A549 (cell line): ENCODE results near the gene LPCAT1. TPM values are rescaled to one million over a fixed set of nuclear protein-coding genes. Genes with fewer than 3 reads are reported as not detected.

ENCODE experiments used
- ATAC-seq, 2 experiments: fragments of 200-7000 bp in 1 of 2; fragments of >200 bp in 1 of 2; cut with Nextera tagmentation in 1 of 2; cut with Tn5 transposase in 1 of 2; 3 replicates each; pipeline versions ENCODE4 v1.8.0 to v1.9.1; 2018 to 2020; ENCODE audit warnings: mild to moderate bottlenecking in 1 of 2, moderate library complexity in 1 of 2
- CTCF ChIA-PET: fragments of 300-600 bp; sonication (Branson Sonifier 250); formaldehyde crosslinking; extraction: SDS; loops from one replicate; lab custom pipeline; 2021; ENCODE audit warnings: antibody characterized with exemption, inconsistent platforms; lab: Yijun Ruan, JAX
- POLR2A ChIA-PET: fragments of 350-600 bp; formaldehyde crosslinking; extraction: SDS; loops from one replicate; lab custom pipeline; 2021; ENCODE audit warnings: antibody characterized with exemption, inconsistent platforms; lab: Yijun Ruan, JAX
- DNase-seq, 2 experiments: peaks; one replicate each; pipeline versions ENCODE4 v3.0.0 to v3.0.0-alpha.2; 2011 to 2016; ENCODE audit warnings: low read depth in 1 of 2, low spot score in 1 of 2
- FAIRE-seq: peaks from 2 replicates; lab custom pipeline; 2011; peaks lifted over from hg19 to GRCh38; lab: Jason Lieb, UNC
- H3K27ac ChIP-seq, 2 experiments: fragments of >200 bp; sonication (Bioruptor Twin); formaldehyde crosslinking; 3 replicates each; pipeline ENCODE4 v1.5.1; 2016 to 2017
- H3K4me1 ChIP-seq: fragments of >200 bp; sonication (Bioruptor Twin); formaldehyde crosslinking; 3 replicates; pipeline ENCODE4 v1.6.1; 2016
- H3K4me2 ChIP-seq: fragments of >200 bp; sonication (Bioruptor Twin); formaldehyde crosslinking; 3 replicates; pipeline ENCODE4 v1.6.1; 2016
- H3K4me3 ChIP-seq: fragments of >200 bp; sonication (Bioruptor Twin); formaldehyde crosslinking; 3 replicates; pipeline ENCODE4 v1.5.1; 2016
- H3K9me3 ChIP-seq: fragments of >200 bp; sonication (Bioruptor Twin); formaldehyde crosslinking; 3 replicates; pipeline ENCODE4 v1.6.1; 2016
- BHLHE40 ChIP-seq: IDR thresholded peaks from 2 replicates; pipeline ENCODE4 v1.6.1; 2012; ENCODE audit warnings: low read depth, low read length, inconsistent platforms
- CHD2 ChIP-seq: fragments of 150-350 bp; IDR thresholded peaks from 2 replicates; pipeline ENCODE4 v1.6.1; 2014; ENCODE audit warnings: low read length; ENCODE audit not compliant: partially characterized antibody
- EHMT2 ChIP-seq: fragments of 200-600 bp; sonication (generic); IDR thresholded peaks from 2 replicates; pipeline ENCODE4 v1.6.1; 2016; ENCODE audit warnings: antibody characterized with exemption, low read depth, mild to moderate bottlenecking, moderate library complexity
- FOXS1 ChIP-seq: fragments of 250-450 bp; sonication (Bioruptor Pico); IDR thresholded peaks from 2 replicates; pipeline ENCODE4 v1.5.0; 2020; ENCODE audit warnings: mild to moderate bottlenecking, moderate library complexity
- GATA3 ChIP-seq: IDR thresholded peaks from 2 replicates; pipeline ENCODE4 v1.6.1; 2012; ENCODE audit warnings: borderline replicate concordance
- JUNB ChIP-seq: fragments of >200 bp; sonication (Bioruptor Twin); formaldehyde crosslinking; IDR thresholded peaks from 2 replicates; pipeline ENCODE4 v1.6.1; 2016
- KDM1A ChIP-seq: fragments of 200-600 bp; sonication (generic); IDR thresholded peaks from 2 replicates; pipeline ENCODE4 v1.6.1; 2016; ENCODE audit warnings: low read depth, mild to moderate bottlenecking
- NFE2L2 ChIP-seq: fragments of 150-350 bp; conservative IDR thresholded peaks from 2 replicates; pipeline ENCODE4 v1.6.1; 2014; ENCODE audit warnings: low read length
- PHF8 ChIP-seq: fragments of 200-600 bp; sonication (generic); IDR thresholded peaks from 2 replicates; pipeline ENCODE4 v1.6.1; 2016; ENCODE audit warnings: low read depth, mild to moderate bottlenecking, antibody characterized with exemption, moderate library complexity, borderline replicate concordance
- RARB ChIP-seq: fragments of 250-450 bp; sonication (Bioruptor Pico); IDR thresholded peaks from 2 replicates; pipeline ENCODE4 v1.8.0; 2021; ENCODE audit warnings: mild to moderate bottlenecking, moderate library complexity
- RNF2 ChIP-seq: fragments of 200-600 bp; sonication (generic); IDR thresholded peaks from 2 replicates; pipeline ENCODE4 v1.6.1; 2016; ENCODE audit warnings: low read depth, mild to moderate bottlenecking, antibody characterized with exemption, moderate library complexity, borderline replicate concordance
- SMC3 ChIP-seq: fragments of >200 bp; sonication (Bioruptor Twin); formaldehyde crosslinking; IDR thresholded peaks from 3 replicates; pipeline ENCODE4 v1.6.1; 2018; ENCODE audit warnings: inconsistent platforms
- SREBF2 ChIP-seq: fragments of 450-650 bp; IDR thresholded peaks from 2 replicates; pipeline ENCODE4 v1.6.1; 2014; ENCODE audit warnings: mild to moderate bottlenecking, moderate library complexity
- ZC3H11A ChIP-seq: fragments of 450-650 bp; IDR thresholded peaks from 2 replicates; pipeline ENCODE4 v1.6.1; 2014; ENCODE audit warnings: antibody characterized with exemption, mild to moderate bottlenecking
- WGBS: methylation state at CpG from one replicate; pipeline ENCODE4 v1.1.6; 2017; ENCODE audit errors: missing lambda C conversion rate; 5-methylcytosine and 5-hydroxymethylcytosine counted together
- polyA plus RNA-seq, 4 experiments: library from polyadenylated mRNA; depleted of rRNA in 3 of 4; stranded (reverse); fragments of >200 nt; fragmentation: RNase III in 1 of 4; extraction: RNeasy Plus Mini Kit Qiagen cat#74134 plus additional on column Dnase treatment in 1 of 4; gene quantifications; 2 replicates in 3 of 4; 3 replicates in 1 of 4; pipeline ENCODE4 v1.2.3, GENCODE V29; 2011 to 2017
- TF ChIP-seq, protein P1 (sequence below): fragments of 250-450 bp; sonication (Bioruptor Pico); IDR thresholded peaks from 2 replicates; pipeline ENCODE4 v1.5.0; 2020; ENCODE audit warnings: low read depth, mild to moderate bottlenecking, moderate library complexity
- TF ChIP-seq, protein P2 (sequence below): IDR thresholded peaks from 2 replicates; pipeline ENCODE4 v1.6.1; 2012
- TF ChIP-seq, protein P3 (sequence below): IDR thresholded peaks from 2 replicates; pipeline ENCODE4 v1.6.1; 2012
- TF ChIP-seq, protein P4 (sequence below): fragments of 200-600 bp; sonication (generic); IDR thresholded peaks from 2 replicates; pipeline ENCODE4 v1.6.1; 2016; ENCODE audit warnings: antibody characterized with exemption, mild to moderate bottlenecking, moderate library complexity
- TF ChIP-seq, protein P5 (sequence below): IDR thresholded peaks from 2 replicates; pipeline ENCODE4 v1.6.1; 2012; ENCODE audit warnings: low read depth, borderline replicate concordance

The LPCAT1 gene
- polyA plus RNA-seq, 2 of the 4 experiments (the other 2 are of a cell fraction), result 22.9 to 74.9 TPM

DNA sequence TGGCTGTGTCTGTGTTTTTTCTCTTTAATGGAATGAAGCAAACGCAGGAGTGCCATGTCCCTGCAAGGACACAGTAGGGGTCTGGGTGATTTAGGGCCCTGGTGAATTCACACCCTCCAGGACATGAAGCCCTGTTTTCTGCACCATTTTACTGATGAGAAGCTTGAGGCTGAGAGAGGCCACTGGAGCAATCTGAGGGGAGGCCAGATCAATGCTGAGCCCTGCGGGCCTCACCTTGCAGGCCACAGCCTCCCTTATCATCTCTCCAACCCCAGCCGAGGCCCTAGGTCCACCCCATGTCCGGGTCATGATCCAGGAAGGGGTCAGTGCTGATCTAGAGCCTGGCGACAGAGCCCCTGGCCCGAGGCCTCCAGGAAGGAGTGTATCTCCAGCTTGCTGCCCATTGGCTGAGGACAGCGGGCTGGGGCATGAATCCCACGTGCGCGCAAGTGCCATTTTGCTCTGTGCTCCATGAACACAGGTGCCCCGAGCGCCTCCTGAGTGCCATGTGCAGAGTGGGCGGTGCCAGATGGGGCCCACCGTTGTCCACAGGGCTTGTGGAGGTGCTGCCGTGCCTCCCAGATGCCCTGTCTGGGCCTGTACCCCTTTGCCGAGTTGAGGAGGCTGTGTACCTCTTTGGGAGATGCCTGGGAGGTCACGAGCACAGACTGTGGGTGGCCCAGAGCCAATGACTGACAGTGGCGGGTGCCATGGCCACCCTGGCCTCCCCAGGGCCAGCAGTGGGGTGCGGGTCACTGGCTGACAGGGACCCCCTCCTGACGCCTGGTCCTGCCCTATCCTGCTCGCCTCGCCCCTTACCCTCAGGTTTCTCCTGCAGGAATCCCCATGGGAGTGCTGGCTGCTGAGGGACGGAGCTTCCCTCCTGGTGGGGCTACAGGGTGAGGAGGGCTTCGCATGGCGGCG is 32.3 kb upstream of the LPCAT1 start:
- ChIA-PET POLR2A (interaction anchor here (0.8 to 2.2 kb wide), 5 partner anchors 12 to 44 kb away, joined by 4 to 13 read pairs (median 7); partner anchors contain the start of gene LPCAT1), CTCF (interaction anchor here (0.9 to 1.9 kb wide), 7 partner anchors 11 to 76 kb away, joined by 3 to 8 read pairs (median 4); no protein-coding TSS in a partner anchor)
- 89% methylated on average over 20 of the region's 26 CpGs for WGBS
- no peak overlapping the region for H3K4me3 ChIP-seq
- peak overlapping the region; percentile 52 for H3K4me2 ChIP-seq
- H3K9me3 ChIP-seq, result no peaks in the 10 kb centered on the region
- H3K27ac ChIP-seq, result peak overlapping the region; percentile 77 to 90
- FAIRE-seq, result no peak
- DNase-seq, result no peak
- no peak; a peak in 2 of 6 replicates for ATAC-seq
- TF ChIP-seq SMC3 (no peak), ZC3H11A (no peak), BHLHE40 (no peak), RNF2 (no peak), GATA3 (no peak), JUNB (no peak), EHMT2 (no peak), PHF8 (no peak), FOXS1 (CRISPR knock-in tag) (no peak), KDM1A (no peak), SREBF2 (no peak), CHD2 (no peak), NFE2L2 (no peak), RARB (CRISPR knock-in tag) (no peak)
- TF ChIP-seq, protein P1, sequence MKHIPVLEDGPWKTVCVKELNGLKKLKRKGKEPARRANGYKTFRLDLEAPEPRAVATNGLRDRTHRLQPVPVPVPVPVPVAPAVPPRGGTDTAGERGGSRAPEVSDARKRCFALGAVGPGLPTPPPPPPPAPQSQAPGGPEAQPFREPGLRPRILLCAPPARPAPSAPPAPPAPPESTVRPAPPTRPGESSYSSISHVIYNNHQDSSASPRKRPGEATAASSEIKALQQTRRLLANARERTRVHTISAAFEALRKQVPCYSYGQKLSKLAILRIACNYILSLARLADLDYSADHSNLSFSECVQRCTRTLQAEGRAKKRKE (CRISPR knock-in tag), result no peak
- TF ChIP-seq, protein P2, sequence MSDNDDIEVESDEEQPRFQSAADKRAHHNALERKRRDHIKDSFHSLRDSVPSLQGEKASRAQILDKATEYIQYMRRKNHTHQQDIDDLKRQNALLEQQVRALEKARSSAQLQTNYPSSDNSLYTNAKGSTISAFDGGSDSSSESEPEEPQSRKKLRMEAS, result no peak
- TF ChIP-seq, protein P3, sequence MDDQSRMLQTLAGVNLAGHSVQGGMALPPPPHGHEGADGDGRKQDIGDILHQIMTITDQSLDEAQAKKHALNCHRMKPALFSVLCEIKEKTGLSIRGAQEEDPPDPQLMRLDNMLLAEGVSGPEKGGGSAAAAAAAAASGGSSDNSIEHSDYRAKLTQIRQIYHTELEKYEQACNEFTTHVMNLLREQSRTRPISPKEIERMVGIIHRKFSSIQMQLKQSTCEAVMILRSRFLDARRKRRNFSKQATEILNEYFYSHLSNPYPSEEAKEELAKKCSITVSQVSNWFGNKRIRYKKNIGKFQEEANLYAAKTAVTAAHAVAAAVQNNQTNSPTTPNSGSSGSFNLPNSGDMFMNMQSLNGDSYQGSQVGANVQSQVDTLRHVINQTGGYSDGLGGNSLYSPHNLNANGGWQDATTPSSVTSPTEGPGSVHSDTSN, result no peak
- TF ChIP-seq, protein P4, sequence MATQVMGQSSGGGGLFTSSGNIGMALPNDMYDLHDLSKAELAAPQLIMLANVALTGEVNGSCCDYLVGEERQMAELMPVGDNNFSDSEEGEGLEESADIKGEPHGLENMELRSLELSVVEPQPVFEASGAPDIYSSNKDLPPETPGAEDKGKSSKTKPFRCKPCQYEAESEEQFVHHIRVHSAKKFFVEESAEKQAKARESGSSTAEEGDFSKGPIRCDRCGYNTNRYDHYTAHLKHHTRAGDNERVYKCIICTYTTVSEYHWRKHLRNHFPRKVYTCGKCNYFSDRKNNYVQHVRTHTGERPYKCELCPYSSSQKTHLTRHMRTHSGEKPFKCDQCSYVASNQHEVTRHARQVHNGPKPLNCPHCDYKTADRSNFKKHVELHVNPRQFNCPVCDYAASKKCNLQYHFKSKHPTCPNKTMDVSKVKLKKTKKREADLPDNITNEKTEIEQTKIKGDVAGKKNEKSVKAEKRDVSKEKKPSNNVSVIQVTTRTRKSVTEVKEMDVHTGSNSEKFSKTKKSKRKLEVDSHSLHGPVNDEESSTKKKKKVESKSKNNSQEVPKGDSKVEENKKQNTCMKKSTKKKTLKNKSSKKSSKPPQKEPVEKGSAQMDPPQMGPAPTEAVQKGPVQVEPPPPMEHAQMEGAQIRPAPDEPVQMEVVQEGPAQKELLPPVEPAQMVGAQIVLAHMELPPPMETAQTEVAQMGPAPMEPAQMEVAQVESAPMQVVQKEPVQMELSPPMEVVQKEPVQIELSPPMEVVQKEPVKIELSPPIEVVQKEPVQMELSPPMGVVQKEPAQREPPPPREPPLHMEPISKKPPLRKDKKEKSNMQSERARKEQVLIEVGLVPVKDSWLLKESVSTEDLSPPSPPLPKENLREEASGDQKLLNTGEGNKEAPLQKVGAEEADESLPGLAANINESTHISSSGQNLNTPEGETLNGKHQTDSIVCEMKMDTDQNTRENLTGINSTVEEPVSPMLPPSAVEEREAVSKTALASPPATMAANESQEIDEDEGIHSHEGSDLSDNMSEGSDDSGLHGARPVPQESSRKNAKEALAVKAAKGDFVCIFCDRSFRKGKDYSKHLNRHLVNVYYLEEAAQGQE, result no peak
- TF ChIP-seq, protein P5, sequence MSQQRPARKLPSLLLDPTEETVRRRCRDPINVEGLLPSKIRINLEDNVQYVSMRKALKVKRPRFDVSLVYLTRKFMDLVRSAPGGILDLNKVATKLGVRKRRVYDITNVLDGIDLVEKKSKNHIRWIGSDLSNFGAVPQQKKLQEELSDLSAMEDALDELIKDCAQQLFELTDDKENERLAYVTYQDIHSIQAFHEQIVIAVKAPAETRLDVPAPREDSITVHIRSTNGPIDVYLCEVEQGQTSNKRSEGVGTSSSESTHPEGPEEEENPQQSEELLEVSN, result no peak
- H3K4me1 ChIP-seq, result peaks cover 24% of the 10 kb centered on the region
